ENCODE measurements around the gene YIF1B. TPM values are rescaled to one million over a fixed set of nuclear protein-coding genes. Genes with fewer than 3 reads are reported as not detected.

Gene YIF1B
- total RNA-seq, 1 experiment from 2014 or later: 143 TPM

DNA sequence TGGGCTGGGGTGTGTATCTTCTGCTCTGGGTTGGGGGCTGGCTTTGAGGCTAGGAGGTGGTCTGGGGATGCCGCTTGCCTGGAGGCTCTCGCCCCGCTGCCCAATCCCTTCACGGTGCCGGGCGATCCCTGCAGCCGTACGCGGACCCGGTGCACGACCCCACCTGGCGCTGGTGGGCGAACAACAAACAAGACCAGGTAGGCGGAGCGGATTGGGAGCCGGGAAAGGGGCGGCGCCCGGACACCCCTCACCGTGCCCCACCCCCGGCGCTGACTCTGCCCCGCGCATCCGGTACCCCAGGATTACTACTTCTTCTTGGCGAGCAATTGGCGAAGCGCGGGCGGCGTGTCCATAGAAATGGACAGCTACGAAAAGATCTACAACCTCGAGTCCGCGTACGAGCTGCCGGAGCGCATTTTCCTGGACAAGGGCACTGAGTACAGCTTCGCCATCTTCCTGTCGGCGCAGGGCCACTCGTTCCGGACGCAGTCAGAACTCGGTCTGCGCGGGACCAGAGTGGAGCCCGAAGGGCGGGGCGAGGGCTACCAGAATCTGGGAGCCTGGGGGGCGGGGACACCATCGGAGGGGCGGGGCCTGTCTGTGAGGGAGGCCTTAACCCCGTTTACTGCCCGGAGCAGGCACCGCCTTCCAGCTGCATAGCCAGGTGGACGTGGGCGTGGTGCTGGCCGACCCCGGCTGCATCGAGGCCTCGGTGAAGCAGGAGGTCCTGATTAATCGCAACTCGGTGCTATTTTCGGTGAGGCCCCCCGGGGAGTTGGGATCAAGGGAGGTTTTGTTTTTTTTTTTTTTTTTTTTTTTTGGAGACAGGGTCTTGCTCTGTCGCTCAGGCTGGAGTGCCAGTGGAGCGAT, 46.6 kb upstream of the YIF1B start:
- TF ChIP-seq, protein P1, sequence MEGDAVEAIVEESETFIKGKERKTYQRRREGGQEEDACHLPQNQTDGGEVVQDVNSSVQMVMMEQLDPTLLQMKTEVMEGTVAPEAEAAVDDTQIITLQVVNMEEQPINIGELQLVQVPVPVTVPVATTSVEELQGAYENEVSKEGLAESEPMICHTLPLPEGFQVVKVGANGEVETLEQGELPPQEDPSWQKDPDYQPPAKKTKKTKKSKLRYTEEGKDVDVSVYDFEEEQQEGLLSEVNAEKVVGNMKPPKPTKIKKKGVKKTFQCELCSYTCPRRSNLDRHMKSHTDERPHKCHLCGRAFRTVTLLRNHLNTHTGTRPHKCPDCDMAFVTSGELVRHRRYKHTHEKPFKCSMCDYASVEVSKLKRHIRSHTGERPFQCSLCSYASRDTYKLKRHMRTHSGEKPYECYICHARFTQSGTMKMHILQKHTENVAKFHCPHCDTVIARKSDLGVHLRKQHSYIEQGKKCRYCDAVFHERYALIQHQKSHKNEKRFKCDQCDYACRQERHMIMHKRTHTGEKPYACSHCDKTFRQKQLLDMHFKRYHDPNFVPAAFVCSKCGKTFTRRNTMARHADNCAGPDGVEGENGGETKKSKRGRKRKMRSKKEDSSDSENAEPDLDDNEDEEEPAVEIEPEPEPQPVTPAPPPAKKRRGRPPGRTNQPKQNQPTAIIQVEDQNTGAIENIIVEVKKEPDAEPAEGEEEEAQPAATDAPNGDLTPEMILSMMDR (IDR thresholded peaks at IDR 0.05): no peak
- TF ChIP-seq, protein P2, sequence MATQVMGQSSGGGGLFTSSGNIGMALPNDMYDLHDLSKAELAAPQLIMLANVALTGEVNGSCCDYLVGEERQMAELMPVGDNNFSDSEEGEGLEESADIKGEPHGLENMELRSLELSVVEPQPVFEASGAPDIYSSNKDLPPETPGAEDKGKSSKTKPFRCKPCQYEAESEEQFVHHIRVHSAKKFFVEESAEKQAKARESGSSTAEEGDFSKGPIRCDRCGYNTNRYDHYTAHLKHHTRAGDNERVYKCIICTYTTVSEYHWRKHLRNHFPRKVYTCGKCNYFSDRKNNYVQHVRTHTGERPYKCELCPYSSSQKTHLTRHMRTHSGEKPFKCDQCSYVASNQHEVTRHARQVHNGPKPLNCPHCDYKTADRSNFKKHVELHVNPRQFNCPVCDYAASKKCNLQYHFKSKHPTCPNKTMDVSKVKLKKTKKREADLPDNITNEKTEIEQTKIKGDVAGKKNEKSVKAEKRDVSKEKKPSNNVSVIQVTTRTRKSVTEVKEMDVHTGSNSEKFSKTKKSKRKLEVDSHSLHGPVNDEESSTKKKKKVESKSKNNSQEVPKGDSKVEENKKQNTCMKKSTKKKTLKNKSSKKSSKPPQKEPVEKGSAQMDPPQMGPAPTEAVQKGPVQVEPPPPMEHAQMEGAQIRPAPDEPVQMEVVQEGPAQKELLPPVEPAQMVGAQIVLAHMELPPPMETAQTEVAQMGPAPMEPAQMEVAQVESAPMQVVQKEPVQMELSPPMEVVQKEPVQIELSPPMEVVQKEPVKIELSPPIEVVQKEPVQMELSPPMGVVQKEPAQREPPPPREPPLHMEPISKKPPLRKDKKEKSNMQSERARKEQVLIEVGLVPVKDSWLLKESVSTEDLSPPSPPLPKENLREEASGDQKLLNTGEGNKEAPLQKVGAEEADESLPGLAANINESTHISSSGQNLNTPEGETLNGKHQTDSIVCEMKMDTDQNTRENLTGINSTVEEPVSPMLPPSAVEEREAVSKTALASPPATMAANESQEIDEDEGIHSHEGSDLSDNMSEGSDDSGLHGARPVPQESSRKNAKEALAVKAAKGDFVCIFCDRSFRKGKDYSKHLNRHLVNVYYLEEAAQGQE (IDR thresholded peaks at IDR 0.05; ENCODE audit: insufficient read depth in 1 of 2, low read depth in 2 of 2, low read length in 1 of 2): no peak
- TF ChIP-seq SIN3A (IDR thresholded peaks at IDR 0.05; ENCODE audit: borderline replicate concordance, insufficient read depth, low read depth, low read length) (no peak; the same call in 1 of the 2 replicates), POLR2AphosphoS5 (IDR thresholded peaks at IDR 0.05; ENCODE audit: low read depth, low read length) (no peak), TCF7L2 (IDR thresholded peaks at IDR 0.05; ENCODE audit: low read depth, low read length) (no peak)
- Histone ChIP-seq H3K4me1 (ENCODE audit: control insufficient read depth, insufficient read depth, low read length) (0 out of 2 replicates have a peak, but pooled peaks cover 3% of the 10 kb centered on the region), H3K27me3 (ENCODE audit: control insufficient read depth, insufficient read depth, low read length) (peaks cover 10% of the 10 kb centered on the region), H3K36me3 (ENCODE audit: control insufficient read depth, insufficient read depth, low read length) (no peaks in the 10 kb centered on the region), H3K27ac (ENCODE audit: low read length) (peak overlapping the region; percentile 6; the same call in 1 of the 2 replicates), H3K9me3 (ENCODE audit: control insufficient read depth, insufficient read depth, low read depth, low read length) (no peaks in the 10 kb centered on the region), H3K4me3 (ENCODE audit: low read depth in 2 of 2, low read length in 2 of 2) (peak overlapping the region; percentile 67 to 80)
- intact Hi-C loops (cut with micrococcal nuclease; ENCODE audit: unreplicated experiment): no loop called here
- CTCF ChIA-PET: interaction anchor here (0.7 kb wide), 1 partner anchor 220 kb away, joined by 7 read pairs; no protein-coding TSS in a partner anchor
- in situ Hi-C loops (cut with HindIII; ENCODE audit: low pct_unique_long_range_greater_than_20kb, low sequenced_read_pairs): no loop called here
- ATAC-seq (peak; percentile 83), DNase-seq (ENCODE audit: low read depth, low spot score) (peak; percentile 28)
- BruUV-seq (replicated peaks): no TSS peak
- POLR2A ChIA-PET: interaction anchor here (0.7 kb wide), 1 partner anchor 117 kb away, joined by 11 read pairs; no protein-coding TSS in a partner anchor

DNA sequence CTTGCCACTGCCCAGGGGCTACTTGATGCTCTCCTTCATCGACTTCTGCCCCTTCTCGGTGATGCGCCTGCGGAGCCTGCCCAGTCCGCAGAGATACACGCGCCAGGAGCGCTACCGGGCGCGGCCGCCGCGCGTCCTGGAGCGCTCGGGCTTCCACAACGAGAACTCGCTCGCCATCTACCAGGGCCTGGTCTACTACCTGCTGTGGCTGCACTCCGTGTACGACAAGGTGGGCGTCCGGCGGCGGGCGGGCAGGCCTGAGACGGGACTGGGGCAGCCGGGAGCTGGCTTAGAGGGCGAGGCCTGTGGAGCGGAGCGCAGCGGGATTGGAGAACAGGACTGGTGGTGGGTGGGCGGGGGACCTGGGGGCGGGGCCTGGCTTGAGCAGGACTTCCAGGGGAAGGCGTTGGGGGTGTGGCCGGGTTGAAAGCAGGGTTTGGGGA, 45.9 kb upstream of the YIF1B start:
- ChIA-PET CTCF (interaction anchor here (0.5 to 0.7 kb wide), 2 partner anchors 27 to 219 kb away, joined by 3 to 7 read pairs; partner anchors contain the start of gene SPRED3), POLR2A (interaction anchor here (0.5 to 0.7 kb wide), 3 partner anchors 14 to 229 kb away, joined by 4 to 11 read pairs (median 8); no protein-coding TSS in a partner anchor)
- Histone ChIP-seq H3K9me3 (ENCODE audit: control insufficient read depth, insufficient read depth, low read depth, low read length) (no peaks in the 10 kb centered on the region), H3K27ac (ENCODE audit: low read length) (peak overlapping the region; percentile 29; the same call in 1 of the 2 replicates), H3K4me1 (ENCODE audit: control insufficient read depth, insufficient read depth, low read length) (0 out of 2 replicates have a peak, but pooled peaks cover 3% of the 10 kb centered on the region), H3K36me3 (ENCODE audit: control insufficient read depth, insufficient read depth, low read length) (no peaks in the 10 kb centered on the region), H3K4me3 (ENCODE audit: low read depth in 2 of 2, low read length in 2 of 2) (peak overlapping the region; percentile 67 to 80), H3K27me3 (ENCODE audit: control insufficient read depth, insufficient read depth, low read length) (peaks cover 10% of the 10 kb centered on the region)
- BruUV-seq (replicated peaks): no TSS peak
- DNase-seq (ENCODE audit: low read depth, low spot score): peak; percentile 28
- peak; percentile 93 for ATAC-seq
- TF ChIP-seq TCF7L2 (IDR thresholded peaks at IDR 0.05; ENCODE audit: low read depth, low read length) (no peak), SIN3A (IDR thresholded peaks at IDR 0.05; ENCODE audit: borderline replicate concordance, insufficient read depth, low read depth, low read length) (0 out of 2 replicates have a peak, but pooled peaks have one; percentile 10)
- TF ChIP-seq, protein P2 (IDR thresholded peaks at IDR 0.05; ENCODE audit: insufficient read depth in 1 of 2, low read depth in 2 of 2, low read length in 1 of 2): no peak
- intact Hi-C loops (cut with micrococcal nuclease; ENCODE audit: unreplicated experiment) (no loop called here), in situ Hi-C loops (cut with HindIII; ENCODE audit: low pct_unique_long_range_greater_than_20kb, low sequenced_read_pairs) (no loop called here)

Measured in Panc1 (cell line).